GM19099 (cell line): ENCODE data around the gene HES1.

Experiments
- POLR2A ChIP-seq: IDR thresholded peaks from 3 replicates; pipeline ENCODE4 v1.6.1; 2011; ENCODE audit warnings: low read depth; ENCODE audit not compliant: insufficient read length; ENCODE audit errors: extremely low read depth

Gene HES1

DNA sequence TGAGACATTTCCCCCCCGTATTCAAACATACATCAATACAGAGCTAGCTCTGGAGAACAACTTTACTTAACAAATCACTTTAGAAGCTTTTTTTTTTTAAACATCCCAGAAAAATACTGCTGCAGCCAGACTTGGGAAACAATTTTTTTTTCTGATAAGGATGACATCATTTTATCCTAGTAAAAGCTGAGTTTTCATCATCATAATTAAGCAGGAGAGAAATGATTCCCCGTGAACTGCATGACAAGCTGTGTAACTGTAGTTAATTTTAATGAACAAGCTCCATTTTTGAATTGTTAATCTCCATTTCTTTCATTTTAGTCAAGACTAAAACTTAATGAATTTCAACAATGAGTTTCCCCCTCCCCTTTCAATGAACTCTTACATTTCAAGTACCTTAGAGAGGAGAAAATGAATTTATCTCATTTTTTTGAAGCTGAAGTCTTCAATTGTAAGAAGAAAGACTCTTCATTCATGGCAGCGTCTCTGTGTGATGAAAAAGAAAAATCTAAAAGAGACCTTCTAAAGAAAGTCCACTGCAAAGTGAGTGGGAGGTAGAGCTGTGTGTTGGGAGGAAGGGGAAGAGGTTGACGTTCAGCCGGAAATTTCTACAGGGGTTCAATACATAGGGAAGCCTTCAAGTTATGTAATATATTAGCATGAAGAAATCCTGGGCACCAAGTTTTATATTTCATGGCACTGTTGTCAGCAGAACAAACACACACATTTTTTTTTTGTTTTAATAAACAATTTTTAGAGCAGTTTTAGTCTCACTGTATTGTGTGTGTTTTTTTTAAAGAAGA lies 31.7 kb downstream of the HES1 start:
- TF ChIP-seq POLR2A: no peak

DNA sequence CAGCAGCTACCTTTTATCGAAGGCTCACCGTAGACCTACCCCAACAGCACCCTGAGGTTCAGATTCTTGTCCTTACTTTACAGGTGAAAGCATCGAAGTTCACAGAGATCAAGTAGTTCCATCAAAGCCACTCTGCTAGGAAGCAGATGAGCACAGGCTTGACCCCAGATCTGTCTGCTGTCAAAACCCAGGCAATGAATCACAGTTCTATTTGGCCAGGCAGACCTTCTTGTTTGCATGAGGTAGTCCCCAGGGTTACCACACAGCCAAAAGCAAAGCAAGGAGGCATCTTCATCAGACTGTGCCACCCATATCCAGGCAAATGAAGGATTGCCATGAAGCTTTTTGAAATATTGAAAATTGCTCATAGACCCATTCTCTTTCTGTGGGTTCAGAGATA lies 33.0 kb downstream of the HES1 start:
- no peak for TF ChIP-seq POLR2A

DNA sequence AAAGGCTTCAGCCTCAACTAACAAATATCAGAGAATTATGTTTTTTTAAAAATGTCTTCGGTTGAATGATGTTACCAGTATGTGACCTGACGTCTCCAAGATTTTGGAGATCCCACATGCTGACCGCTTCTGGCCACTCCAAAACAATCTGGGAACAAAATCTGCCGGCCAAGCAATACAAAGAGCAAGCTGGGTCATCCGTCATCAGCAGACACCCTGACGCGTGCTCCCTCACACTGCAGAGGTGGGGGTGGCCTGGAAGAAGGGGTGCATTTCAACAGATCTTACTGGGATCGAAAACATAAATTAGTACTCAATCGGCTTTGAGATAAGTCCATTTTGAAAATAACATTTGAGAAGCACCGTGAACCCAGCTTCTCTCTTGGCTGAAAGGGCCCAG lies 33.6 kb downstream of the HES1 start:
- TF ChIP-seq POLR2A: no peak

DNA sequence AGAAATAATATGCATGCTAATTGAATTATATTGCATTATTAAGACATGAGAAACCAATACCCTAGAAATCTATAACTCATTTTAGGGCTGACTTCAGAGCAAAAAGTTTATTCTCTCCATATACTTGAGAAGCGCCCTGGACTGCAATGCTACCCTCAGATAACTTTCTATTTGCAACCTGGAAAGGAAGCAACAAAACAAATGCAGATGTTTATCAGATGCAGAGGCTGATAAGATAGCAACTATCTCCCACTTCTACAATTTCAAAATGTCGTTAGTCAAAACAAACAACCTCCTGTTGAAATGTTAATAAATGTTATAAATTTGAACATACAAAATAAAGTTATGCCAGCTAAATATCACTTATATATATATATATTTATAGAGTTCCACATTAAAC lies 34.8 kb downstream of the HES1 start:
- no peak for TF ChIP-seq POLR2A

DNA sequence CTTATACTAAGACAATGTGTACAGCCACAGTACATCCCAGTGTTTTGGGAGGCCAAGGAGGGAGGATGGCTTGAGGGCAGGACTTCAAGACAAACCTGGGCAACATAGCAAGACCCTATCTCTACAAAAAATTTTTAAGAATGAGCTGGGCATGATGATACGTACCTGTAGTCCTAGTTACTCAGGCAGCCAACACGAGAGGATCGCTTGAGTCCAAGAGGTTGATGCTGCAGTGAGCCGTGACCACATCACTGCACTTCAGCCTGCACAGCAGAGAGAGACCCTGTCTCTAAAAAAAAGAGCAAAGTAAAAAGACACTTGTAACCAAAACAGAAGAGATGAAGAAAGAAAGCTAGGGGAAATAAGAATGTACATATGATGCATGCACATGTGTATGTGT lies 38.5 kb downstream of the HES1 start:
- no peak for TF ChIP-seq POLR2A

DNA sequence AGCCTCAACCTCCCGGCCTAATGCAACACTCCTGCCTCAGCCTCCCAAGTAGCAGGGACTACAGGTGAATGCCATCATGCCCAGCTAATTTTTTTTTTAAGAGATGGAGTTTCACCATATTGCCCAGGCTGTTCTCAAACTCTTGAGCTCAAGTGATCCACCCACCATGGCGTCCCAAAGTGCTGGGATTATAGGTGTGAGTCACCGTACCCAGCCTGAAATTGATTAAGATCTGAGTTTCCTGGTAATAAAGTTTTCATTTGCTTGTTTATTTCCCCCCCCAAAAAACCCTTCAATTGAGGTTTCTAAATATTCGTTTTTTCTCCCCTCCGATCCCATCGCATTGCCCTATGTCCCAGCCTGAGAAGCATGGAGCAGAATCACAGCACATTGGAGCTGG lies 39.0 kb downstream of the HES1 start:
- TF ChIP-seq POLR2A: no peak

DNA sequence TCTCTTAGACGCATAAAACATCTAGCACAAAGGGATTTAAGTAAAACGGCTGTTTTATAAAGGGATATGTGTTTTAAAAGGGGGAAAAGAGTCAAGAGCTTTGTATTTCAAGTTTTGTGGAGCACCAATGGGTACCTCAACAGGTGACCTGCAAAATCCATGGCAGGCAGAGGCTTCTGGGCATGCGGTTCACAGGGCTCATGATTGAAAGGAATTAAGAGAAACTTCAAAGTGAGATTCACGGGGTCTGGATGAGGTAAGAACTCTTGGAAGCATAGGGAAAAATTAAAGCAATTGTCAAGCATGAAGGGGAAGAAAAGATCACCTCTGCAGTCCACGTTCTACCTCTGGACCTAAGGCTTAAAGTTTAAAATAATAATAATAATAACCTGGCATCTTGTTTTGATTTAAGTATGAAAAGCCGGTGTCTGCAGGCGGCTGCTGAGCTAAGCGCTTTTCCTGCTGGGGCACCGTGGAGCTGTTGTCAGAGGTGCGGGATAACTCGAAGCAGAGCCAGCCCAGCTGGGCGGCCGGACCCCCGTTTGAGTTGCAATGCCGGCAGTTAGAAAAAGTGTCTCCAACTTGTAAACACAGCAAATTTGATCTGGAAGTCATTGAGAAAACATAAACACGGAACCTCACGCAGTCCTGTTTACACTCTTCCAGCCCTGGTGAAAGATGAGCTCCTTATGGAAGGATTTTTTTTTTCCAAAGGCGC lies 40.5 kb downstream of the HES1 start:
- TF ChIP-seq POLR2A: no peak

DNA sequence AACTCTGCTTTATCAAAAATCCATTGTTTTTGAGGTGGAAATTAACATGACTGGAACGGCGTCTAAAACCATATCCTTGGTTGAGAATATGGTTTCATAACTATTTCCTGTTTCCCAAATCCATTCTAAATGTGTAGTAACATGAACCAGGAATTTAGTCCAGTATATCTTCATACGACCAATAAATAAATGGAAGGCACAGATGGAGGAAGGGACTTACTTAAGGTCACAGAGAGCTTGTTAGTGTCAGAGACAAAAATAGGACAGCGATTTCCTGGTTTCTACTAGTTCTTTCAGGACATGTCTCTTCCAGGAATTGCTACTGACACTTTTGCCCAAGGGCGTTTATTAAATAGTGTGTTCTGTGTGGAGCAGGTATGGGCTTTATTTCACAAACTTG lies 41.2 kb downstream of the HES1 start:
- TF ChIP-seq POLR2A: no peak

DNA sequence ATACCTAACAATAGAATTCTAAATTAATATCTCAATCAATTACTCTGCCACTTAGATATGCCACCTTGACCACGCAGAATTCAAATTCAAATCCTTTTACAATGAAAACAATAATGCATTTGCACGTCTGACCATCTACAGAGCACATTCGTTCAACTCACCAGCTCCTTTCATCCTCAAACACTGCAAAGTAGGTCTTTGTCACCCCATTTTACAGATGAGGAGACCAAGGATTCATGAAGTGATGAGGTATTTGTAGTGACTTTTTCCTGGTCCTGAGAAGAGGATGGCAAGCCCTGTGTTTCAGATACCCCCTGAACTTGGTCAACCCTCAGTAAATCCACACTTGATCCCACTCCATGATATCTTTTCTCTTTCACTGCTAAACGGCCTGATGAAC lies 42.2 kb downstream of the HES1 start:
- no peak for TF ChIP-seq POLR2A

DNA sequence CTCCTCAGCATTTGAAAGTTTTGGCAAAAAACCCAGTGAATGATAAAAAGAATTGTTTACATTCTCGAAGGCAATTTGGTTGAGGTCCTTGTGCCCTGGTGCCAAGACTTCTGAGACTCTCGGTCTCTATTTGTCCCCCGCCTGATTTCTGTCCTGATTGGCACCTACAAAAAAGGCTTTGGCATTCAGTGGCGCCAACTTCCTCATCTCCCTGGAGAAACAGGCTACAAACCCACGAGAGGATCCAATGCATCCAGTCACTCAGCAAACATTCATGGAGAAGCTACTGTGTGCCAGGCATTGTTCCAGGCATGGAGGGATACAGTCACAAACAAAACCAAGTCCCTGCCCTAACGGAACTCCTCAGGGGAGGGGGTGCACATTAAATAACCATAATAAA lies 42.7 kb downstream of the HES1 start:
- no peak for TF ChIP-seq POLR2A

DNA sequence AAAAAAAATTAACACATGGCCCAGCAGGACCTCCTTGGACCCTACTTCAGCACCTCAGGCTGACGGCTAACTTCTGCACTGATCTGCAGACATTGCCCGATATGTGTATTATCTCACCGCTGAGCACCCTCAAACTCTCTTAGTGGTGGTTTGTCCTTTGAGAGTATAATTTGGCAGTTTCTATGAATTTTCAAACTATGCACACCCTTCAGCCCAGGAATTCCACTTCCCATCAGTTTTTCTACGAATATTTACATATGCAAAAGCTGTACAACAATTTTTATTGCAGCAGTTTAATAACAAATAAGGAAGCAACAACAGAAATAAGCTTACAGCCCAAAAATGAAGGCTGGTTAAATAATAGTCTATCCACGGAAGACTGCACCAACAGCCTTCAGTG lies 44.6 kb downstream of the HES1 start:
- TF ChIP-seq POLR2A: no peak

DNA sequence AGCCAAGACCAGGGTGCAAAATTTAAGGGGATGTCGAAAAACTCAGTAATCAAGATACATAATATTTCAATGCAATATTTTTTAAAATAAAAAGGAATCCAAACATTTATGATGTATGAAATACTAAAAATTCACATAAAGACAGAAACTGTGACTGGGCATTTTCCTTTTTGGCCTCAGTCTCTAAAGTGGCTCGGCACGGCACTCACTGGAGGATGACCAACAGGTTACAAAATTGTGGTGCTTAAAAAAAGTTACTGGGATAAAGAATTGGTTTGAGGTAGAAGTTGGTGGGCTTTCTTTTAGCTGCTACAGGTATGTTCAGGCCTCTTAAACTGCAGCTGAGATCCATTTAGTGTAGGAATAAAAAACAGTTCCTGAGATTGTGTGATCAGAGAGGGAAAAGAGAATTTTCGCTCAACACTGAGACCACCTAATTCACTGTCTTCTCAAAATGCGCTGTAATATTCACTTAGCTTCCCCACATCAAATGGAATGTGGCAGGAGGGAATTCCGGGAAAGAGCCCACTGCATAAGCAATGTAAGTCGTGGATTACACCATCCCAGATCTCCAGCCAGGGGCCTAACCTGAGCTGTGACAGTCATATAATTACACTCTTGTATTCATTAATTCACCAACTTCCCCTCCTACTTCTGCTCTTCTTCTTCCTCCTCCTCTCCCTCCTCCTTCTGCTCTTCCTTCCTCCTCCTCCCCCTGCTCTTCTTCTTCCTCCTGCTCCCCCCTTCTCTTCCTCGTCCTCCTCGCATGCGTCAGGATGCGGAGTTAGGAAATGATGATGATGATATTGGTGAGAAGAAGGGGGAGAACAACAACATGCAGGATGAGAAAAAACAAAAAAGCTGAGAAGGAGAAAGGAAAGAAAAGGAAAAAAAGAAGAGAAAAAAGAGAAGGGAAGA lies 45.9 kb downstream of the HES1 start:
- TF ChIP-seq POLR2A: no peak

DNA sequence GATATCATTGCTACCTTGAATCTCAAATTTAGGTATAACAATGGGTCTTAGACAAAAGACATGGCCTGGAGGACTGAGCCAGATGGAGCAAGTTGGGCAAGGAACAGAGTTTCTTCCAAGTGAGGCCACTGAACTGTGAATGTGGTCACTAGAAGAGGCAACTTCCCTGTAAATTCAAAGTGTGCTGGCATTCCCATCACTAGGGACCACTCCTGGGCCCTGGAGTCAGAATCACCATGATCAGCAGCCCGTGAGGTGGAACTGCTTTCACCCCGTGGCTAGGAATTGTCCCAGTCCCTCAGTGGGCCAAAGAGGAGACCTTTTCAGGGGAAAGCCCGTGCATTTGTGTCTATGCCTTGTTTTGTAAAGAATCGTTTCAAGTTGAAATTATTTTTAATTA lies 47.3 kb downstream of the HES1 start:
- no peak for TF ChIP-seq POLR2A

DNA sequence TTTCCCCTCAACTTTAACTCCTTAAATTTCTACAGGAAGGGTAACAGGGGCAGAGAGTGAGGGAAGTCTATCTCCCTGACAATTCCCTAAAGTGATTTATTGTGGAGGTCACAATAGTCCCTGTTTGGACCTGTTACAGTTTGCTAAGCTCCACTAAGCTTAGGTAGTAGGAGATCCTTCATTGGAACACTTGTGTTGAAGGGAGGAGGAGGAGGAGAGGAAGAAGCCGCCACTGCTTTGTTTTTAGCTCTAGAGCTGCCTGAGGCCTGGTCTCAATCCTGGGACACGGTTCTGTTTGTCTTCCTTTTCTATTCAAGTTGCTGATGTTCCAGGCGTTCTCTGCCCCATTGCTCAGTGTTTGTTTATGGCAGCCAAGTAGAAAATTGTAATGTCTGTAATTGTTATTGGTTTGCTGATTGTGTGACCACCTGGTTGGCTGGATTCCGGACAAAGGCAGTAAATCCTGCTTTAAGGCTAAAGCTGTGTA lies 48.4 kb downstream of the HES1 start:
- TF ChIP-seq POLR2A: no peak

DNA sequence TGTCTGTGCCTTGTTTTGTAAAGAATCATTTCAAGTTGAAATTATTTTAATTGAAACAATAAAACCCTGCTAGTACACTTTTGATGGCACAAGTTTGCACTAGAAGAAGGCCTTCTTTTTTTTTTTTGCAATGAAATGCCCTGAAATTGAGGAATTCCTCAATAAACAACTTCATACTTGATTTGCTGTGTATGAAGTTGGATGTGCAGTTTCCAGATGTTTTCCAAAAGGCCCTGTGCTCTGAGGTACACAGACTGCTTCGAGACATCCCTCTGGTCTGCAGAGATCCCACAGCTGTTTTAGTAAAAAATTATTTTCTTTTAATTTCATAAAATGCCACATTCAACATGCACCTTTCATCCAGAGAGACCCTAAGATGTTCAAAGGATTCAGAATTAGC lies 48.9 kb downstream of the HES1 start:
- no peak for TF ChIP-seq POLR2A
